Stimulated activated CD4-positive, alpha-beta T cell treated with anti-CD3 and anti-CD28 coated beads, Interleukin-1b, Interleukin-23, amount 100 ng/mL, for 4 hours (primary cell): Measurements from ENCODE around the gene B4GALNT3.
A peak's percentile ranks its signal among the peaks of the same experiment; 100 is the strongest.

ENCODE experiments used
- DNase-seq, 2 donors: peaks; one replicate each; pipeline ENCODE4 v3.0.0-alpha.2; 2020; ENCODE audit warnings: low read depth in 2 of 2

Gene B4GALNT3

GRCh38 chr12:538731-539539 lies 79.2 kb downstream of the B4GALNT3 start:
- peak in 1 of 2 donors; percentile 15 for DNase-seq

GRCh38 chr12:539540-540310 lies 80.0 kb downstream of the B4GALNT3 start:
- DNase-seq: no peak

GRCh38 chr12:541676-542324 lies 82.1 kb downstream of the B4GALNT3 start:
- DNase-seq: no peak

GRCh38 chr12:542395-543113 lies 82.8 kb downstream of the B4GALNT3 start:
- DNase-seq: no peak

- DNase-seq: no peak
Measured at GRCh38 chr12:543114-543451, 83.3 kb downstream of the B4GALNT3 start.

- no peak for DNase-seq
Measured at GRCh38 chr12:544142-544541, 84.4 kb downstream of the B4GALNT3 start.

- DNase-seq: no peak
Measured at GRCh38 chr12:544941-545635, 85.3 kb downstream of the B4GALNT3 start.

- no peak for DNase-seq
Measured at GRCh38 chr12:545835-546234, 86.1 kb downstream of the B4GALNT3 start.

- DNase-seq: no peak
Measured at GRCh38 chr12:546265-546919, 86.7 kb downstream of the B4GALNT3 start.

GRCh38 chr12:546920-547845 lies 87.4 kb downstream of the B4GALNT3 start:
- peak; percentile 63 to 68 for DNase-seq

- no peak for DNase-seq
Measured at GRCh38 chr12:547883-548470, 88.2 kb downstream of the B4GALNT3 start.

GRCh38 chr12:549476-550082 lies 89.8 kb downstream of the B4GALNT3 start:
- DNase-seq: no peak

GRCh38 chr12:550473-551260 lies 90.9 kb downstream of the B4GALNT3 start:
- DNase-seq: no peak

- no peak for DNase-seq
Measured at GRCh38 chr12:552466-552865, 92.7 kb downstream of the B4GALNT3 start.

GRCh38 chr12:553216-554000 lies 93.7 kb downstream of the B4GALNT3 start:
- no peak for DNase-seq

GRCh38 chr12:554001-554285 lies 94.2 kb downstream of the B4GALNT3 start:
- no peak for DNase-seq

- no peak for DNase-seq
Measured at GRCh38 chr12:556498-556897, 96.8 kb downstream of the B4GALNT3 start.

GRCh38 chr12:558580-558979 lies 98.8 kb downstream of the B4GALNT3 start:
- DNase-seq: no peak
